GM18499 (cell line): ENCODE results near the gene ZNF785.

ENCODE experiments used
- ATAC-seq: cut with Tn5 transposase; IDR thresholded peaks from one replicate; pipeline ENCODE4 v1.9.1; 2021; ENCODE audit warnings: moderate number of reproducible peaks; ENCODE audit not compliant: insufficient read depth, unreplicated experiment

Gene ZNF785

GRCh38 chr16:30567160-30567990 lies 18.1 kb downstream of the ZNF785 start:
- ATAC-seq: no peak

- ATAC-seq: no peak
These were observed 19.0 kb downstream of the ZNF785 start for GRCh38 chr16:30566531-30566930.

- no peak for ATAC-seq
These were observed 19.5 kb downstream of the ZNF785 start for GRCh38 chr16:30565984-30566383.

- ATAC-seq: no peak
These were observed 20.0 kb downstream of the ZNF785 start for GRCh38 chr16:30565526-30565925.

- no peak for ATAC-seq
These were observed 23.5 kb downstream of the ZNF785 start for GRCh38 chr16:30562021-30562420.

GRCh38 chr16:30561089-30561816 lies 24.2 kb downstream of the ZNF785 start:
- no peak for ATAC-seq

- no peak for ATAC-seq
These were observed 25.8 kb downstream of the ZNF785 start for GRCh38 chr16:30559690-30560089.

- ATAC-seq: no peak
These were observed 26.6 kb downstream of the ZNF785 start for GRCh38 chr16:30558789-30559377.

GRCh38 chr16:30557957-30558788 lies 27.3 kb downstream of the ZNF785 start, which contains the start of gene ZNF764:
ZNF764 (minus strand) TSS chr16:30558374; CDS start chr16:30558182, 192 bp downstream.
- ATAC-seq: peak; percentile 77

- peak; percentile 3 for ATAC-seq
These were observed 27.9 kb downstream of the ZNF785 start for GRCh38 chr16:30557707-30557956.

GRCh38 chr16:30556125-30556473 lies 29.4 kb downstream of the ZNF785 start:
- no peak for ATAC-seq

- no peak for ATAC-seq
These were observed 30.0 kb downstream of the ZNF785 start for GRCh38 chr16:30555315-30556124.

- ATAC-seq: no peak
These were observed 30.8 kb downstream of the ZNF785 start for GRCh38 chr16:30554557-30555314.

GRCh38 chr16:30553393-30553899 lies 32.1 kb downstream of the ZNF785 start:
- ATAC-seq: no peak

GRCh38 chr16:30552956-30553355 lies 32.5 kb downstream of the ZNF785 start:
- no peak for ATAC-seq

GRCh38 chr16:30551781-30552180 lies 33.7 kb downstream of the ZNF785 start:
- ATAC-seq: no peak

- ATAC-seq: no peak
These were observed 36.9 kb downstream of the ZNF785 start for GRCh38 chr16:30548416-30549253.

GRCh38 chr16:30546115-30546514 lies 39.4 kb downstream of the ZNF785 start:
- no peak for ATAC-seq
